Stimulated activated CD8-positive, alpha-beta memory T cell treated with anti-CD3 and anti-CD28 coated beads, Interleukin-7, amount 100 ng/mL, for 48 hours (primary cell): ENCODE data around the gene GSTT2.

Experiments used
- DNase-seq, 2 donors: peaks; one replicate each; pipeline ENCODE4 v3.0.0-alpha.2; 2020; ENCODE audit warnings: low read depth in 1 of 2; ENCODE audit errors: extremely low read depth in 1 of 2

The GSTT2 gene

GRCh38 chr22:24008381-24009226, 28.7 kb downstream of the GSTT2 start:
- no peak for DNase-seq

GRCh38 chr22:24009227-24010017, 29.5 kb downstream of the GSTT2 start:
- DNase-seq = no peak

- no peak for DNase-seq
Observed at GRCh38 chr22:24010018-24010391, 30.1 kb downstream of the GSTT2 start.

GRCh38 chr22:24011735-24012068, 31.8 kb downstream of the GSTT2 start:
- no peak for DNase-seq

- no peak for DNase-seq
Observed at GRCh38 chr22:24016156-24016555, 36.2 kb downstream of the GSTT2 start.

GRCh38 chr22:24021304-24021703, 41.4 kb downstream of the GSTT2 start:
- DNase-seq = no peak

- no peak for DNase-seq
Observed at GRCh38 chr22:24023204-24023789, 43.4 kb downstream of the GSTT2 start.

- no peak for DNase-seq
Observed at GRCh38 chr22:24024354-24024753, 44.4 kb downstream of the GSTT2 start.

GRCh38 chr22:24025475-24025874, 45.5 kb downstream of the GSTT2 start:
- no peak for DNase-seq

- DNase-seq = no peak
Observed at GRCh38 chr22:24026056-24026455, 46.1 kb downstream of the GSTT2 start.

- no peak for DNase-seq
Observed at GRCh38 chr22:24026733-24027132, 46.8 kb downstream of the GSTT2 start.

GRCh38 chr22:24027389-24027975, 47.5 kb downstream of the GSTT2 start:
- DNase-seq = no peak

GRCh38 chr22:24027991-24028390, 48.1 kb downstream of the GSTT2 start:
- DNase-seq = no peak

- DNase-seq = no peak
Observed at GRCh38 chr22:24028533-24028932, 48.6 kb downstream of the GSTT2 start.

- DNase-seq = no peak
Observed at GRCh38 chr22:24029304-24029703, 49.4 kb downstream of the GSTT2 start.

- no peak for DNase-seq
Observed at GRCh38 chr22:24030186-24030702, 50.3 kb downstream of the GSTT2 start.
